HG03159 (cell line): Measurements from ENCODE around the gene MAP7.
"Not testable (repeated sequence)": the region's sequence is repeated elsewhere in the genome, so short reads cannot be mapped to it uniquely, and the experiment has no call there.

Experiments
- ATAC-seq: cut with Tn5 transposase; IDR thresholded peaks from one replicate; pipeline ENCODE4 v1.9.1; 2021; ENCODE audit warnings: mild to moderate bottlenecking, moderate library complexity; ENCODE audit not compliant: unreplicated experiment

MAP7 gene

GRCh38 chr6:136471922-136472321 lies 78.3 kb downstream of the MAP7 start:
- ATAC-seq = no peak

GRCh38 chr6:136471372-136471771 lies 78.8 kb downstream of the MAP7 start:
- no peak for ATAC-seq

DNA sequence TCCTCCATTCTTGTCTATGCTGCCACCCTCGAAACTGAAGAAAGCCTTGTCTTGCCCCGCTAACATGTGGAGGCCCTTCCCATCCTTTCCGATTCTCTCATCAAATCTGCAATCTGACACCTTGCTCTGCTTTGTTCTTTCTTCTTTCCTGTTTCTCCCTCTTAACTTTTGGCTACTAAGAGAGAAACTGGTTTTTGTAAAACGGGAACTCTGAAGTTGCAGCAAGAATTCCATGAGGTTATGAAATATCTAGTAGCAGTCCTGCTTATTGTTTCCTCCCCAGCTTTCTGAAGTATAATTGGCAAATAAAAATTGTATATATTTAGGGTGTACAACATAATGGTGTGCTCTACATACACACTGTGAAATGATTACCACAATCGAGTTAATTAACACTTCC lies 80.2 kb downstream of the MAP7 start:
- ATAC-seq = no peak

- no peak for ATAC-seq
Observed at GRCh38 chr6:136469154-136469553, 81.1 kb downstream of the MAP7 start.

DNA sequence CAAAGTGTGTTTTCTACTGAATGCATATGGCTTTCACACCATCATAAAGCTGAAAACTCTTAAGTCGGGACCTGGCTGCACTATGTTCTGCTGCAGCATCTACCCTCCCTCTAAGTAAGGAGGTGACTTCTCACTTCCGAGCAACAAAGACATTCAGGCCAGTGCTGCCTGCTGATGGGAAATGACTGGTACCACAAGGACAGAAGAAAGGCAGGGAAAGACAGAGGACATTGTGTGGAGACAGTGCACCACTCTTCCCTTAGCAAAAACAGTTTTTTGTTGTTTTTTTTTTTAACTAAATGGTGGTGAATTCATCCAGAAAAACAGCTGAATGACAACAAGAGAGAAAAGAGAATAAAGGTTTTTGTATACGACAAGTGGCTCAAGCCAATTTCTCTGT lies 81.5 kb downstream of the MAP7 start:
- ATAC-seq = no peak

GRCh38 chr6:136467186-136467585 lies 83.0 kb downstream of the MAP7 start:
- ATAC-seq = no peak

DNA sequence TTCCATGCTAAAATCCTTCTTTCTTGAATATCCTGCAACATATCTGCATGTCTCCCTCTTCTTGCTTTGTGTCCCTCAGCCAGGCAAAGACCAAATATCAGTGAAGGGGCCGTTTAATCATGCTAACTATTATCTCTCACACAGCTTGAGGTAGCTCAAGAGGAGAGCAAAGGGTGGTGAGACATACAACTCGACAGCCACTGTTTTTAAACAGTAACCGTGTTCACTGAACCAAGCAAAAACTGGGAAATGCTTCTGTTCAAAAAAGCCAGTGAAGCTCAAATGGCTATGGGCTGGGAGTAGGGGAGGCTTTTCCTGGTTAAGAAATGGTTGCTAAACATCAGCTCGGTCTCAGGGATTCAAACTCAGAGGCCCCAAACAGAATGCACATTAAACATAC lies 83.4 kb downstream of the MAP7 start:
- no peak for ATAC-seq

- ATAC-seq = no peak
Observed at GRCh38 chr6:136465766-136466303, 84.4 kb downstream of the MAP7 start.

- no peak for ATAC-seq
Observed at GRCh38 chr6:136464874-136465273, 85.3 kb downstream of the MAP7 start.

DNA sequence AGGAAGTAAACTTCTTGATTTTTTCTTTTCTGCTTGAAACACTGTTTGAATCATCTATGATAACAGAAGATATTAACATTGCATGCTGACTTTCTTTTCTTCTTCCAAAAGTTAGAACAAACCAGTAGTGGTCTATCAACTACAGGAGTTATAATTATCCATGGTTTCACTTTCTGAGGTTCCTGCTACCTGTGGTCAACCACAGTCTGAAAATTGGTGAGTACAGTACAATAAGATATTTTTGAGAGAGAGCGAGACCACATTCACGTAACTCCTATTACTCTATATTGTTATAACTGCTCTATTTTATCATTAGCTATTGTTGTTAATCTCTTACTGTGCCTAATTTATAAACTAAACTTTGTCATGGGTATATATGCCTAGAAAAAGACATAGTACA lies 86.1 kb downstream of the MAP7 start:
- peak; percentile 54 for ATAC-seq

- ATAC-seq = no peak
Observed at GRCh38 chr6:136463743-136464142, 86.5 kb downstream of the MAP7 start.

GRCh38 chr6:136446579-136447187 lies 103.5 kb downstream of the MAP7 start:
- ATAC-seq = no peak

DNA sequence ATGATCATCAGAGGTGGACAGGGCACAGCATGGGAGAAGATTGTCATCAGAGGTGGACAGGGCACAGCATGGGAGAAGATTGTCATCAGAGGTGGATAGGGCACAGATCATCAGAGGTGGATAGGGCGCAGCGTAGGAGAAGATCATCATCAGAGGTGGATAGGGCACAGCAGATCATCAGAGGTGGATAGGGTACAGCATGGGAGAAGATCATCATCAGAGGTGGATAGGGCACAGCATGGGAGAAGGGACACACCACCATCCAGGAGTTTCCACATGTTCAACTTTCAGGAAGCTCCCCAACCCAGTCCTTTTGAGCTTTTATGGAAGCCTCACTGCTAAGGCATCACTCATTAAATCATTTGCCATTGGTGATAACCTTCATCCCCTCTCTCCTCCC lies 104.1 kb downstream of the MAP7 start:
- ATAC-seq = no peak

DNA sequence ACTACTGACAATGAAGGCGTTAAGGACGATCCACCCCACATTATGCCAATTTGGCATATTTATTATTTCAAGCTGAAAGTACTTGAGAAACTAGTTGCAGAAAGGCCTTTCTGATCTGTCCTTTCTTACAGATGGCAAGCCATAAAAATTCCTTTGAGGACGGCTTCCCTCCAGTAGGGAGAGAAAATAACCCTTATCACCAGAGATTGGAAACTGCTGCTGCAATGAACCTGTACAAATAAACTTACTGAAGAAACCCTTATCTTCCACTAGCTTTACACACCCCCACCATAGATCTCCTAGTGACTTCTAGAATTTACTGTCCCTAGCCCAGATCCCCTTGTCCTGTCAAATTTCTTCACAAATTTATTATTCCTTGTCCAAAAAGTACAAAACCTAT lies 105.2 kb downstream of the MAP7 start:
- no peak for ATAC-seq

GRCh38 chr6:136440203-136440602 lies 110.0 kb downstream of the MAP7 start:
- no peak for ATAC-seq

GRCh38 chr6:136439514-136440190 lies 110.6 kb downstream of the MAP7 start:
- ATAC-seq = no peak

GRCh38 chr6:136438441-136438840 lies 111.8 kb downstream of the MAP7 start:
- ATAC-seq = no peak

GRCh38 chr6:136437246-136437645 lies 113.0 kb downstream of the MAP7 start:
- ATAC-seq = no peak

- ATAC-seq = no peak
Observed at GRCh38 chr6:136435101-136435500, 115.1 kb downstream of the MAP7 start.

GRCh38 chr6:136431306-136431705 lies 118.9 kb downstream of the MAP7 start:
- not testable (repeated sequence) for ATAC-seq

DNA sequence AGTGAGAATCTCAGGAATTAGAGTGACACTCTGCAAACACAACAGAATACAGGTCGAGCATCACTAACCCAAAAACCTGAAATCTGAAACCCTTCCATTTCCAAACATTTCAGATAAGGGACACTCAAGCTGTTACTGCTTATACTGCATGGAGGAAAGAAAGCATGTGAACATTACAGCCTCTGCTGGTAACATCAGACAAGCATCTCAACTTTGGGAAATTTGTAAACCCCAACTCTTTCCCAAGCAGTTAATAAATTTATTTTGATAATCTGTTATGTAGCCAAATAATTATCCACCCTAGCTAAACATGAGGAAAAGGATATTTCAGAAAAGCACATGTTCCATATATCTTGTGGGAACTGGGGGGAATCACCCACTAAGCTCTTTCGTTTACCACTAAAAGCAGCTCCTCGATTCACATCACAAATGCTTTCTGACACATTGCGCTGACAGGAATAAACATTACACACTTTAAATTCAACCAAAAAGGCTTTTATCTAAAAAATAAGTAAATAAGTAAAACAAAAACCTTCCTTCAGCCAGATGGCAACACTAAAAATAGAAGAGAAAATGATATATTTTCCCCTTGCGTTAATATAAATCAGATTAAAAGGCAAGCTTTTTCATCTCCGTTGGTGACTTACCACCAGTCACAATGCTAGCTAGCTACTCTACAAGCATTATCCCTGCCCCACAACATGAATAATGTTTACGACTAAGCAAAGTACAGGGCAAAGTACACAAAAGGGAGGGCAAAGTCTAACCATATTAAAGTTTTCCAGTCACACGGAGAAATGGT lies 120.8 kb downstream of the MAP7 start:
- no peak for ATAC-seq

- no peak for ATAC-seq
Observed at GRCh38 chr6:136427378-136427717, 122.9 kb downstream of the MAP7 start.
